DMS79 (cell line): Measurements from ENCODE around the gene ACTN2.

Source experiments
- DNase-seq: peaks from one replicate; lab custom pipeline; 2025; lab: John Stamatoyannopoulos, UW

ACTN2 gene

DNA sequence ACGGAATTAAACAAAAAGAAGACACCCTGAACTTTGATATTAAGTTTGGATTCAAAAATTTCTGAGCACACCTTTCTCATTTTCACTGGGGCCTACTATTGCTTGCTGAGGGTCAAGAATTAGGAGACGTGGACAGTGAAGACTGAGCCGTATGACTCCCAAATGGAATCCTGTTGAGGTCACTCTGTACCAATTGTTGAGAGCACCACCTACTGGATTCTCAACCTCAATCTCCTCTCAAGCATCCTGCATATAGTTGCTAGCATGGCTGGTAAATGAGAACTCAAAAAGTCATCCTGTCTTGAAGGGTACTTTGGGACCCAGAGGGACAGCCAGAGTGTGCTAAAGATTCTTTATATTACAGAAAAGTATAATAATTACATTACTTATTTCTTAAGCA is 88.6 kb downstream of the ACTN2 start:
- no peak for DNase-seq

DNA sequence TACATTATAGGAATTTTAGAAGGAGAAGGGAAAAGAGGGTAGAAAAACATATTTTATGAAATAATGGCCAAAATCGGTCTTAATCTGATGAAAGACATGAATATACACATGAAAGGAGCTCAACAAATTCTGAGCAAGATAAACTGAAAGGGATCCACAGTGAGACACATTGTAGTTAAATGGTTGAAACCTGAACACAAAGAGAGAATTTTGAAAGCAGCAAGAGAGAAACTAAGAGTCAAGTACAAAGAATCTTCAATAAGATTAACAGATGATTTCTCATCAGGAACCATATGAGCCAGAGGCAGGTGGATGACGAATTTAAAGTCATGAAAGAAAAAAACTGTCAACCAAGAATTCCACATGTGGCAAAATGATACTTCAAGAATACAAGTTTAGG is 93.0 kb downstream of the ACTN2 start:
- no peak for DNase-seq

DNA sequence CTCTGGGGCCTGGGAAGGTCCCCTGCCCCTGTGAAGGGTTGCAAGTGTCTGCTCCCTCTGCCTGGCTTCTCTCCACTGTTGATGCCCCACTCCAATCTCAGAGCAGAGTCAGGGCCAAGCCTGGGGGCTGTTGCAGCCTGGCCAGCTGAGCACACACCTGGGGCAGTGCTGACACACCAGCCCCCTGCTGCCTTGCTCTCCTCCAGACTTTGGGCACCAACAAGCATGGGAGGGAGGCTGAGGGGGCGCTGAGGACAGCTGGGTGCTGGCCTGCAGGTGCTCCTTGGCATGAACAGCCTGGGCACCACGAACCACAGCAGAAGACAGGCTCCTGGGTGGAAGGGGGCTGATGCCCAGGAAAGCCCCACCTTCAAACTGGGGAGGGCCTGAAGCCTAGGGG is 99.2 kb downstream of the ACTN2 start:
- DNase-seq = no peak

DNA sequence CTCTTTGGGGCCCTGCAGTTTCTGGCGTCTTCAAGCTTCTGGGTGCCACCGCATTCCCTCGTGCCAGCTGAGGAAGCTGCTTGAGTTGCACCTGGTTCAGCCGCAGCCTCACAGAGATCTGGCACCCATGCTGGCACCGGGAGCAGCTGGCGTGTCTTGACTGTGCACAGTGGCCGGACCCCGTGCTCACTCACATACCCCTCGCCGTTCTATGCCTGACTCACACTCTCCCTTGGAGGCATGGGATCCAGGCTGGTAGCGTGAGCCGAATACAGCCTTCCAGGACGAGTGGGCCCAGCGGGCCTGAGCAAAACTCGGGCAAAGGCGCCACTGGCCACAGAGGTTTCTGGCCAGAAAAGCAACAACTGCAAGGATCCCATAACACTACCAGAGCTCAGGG is 100.2 kb downstream of the ACTN2 start:
- no peak for DNase-seq

DNA sequence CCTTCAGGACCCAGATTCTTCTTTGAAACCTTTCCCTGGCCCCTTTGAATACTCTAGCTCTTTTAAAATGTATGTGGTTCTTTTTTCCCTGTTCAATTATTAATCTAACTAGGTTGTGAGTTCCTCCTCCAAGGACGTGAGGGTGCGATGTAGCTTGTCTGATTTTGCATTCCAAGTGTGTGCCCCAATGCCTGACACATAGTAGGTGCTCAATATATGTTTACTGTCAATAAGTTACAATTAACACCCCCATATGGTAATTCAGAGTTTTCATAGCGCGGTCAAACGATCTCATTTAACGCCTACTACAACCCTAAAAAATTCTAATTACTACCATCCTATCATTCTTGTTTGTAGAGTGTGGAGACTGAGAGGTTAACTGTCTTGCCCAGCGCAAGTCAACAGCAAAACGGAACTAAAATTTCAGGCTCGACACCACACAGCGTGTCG is 108.3 kb downstream of the ACTN2 start:
- no peak for DNase-seq

DNA sequence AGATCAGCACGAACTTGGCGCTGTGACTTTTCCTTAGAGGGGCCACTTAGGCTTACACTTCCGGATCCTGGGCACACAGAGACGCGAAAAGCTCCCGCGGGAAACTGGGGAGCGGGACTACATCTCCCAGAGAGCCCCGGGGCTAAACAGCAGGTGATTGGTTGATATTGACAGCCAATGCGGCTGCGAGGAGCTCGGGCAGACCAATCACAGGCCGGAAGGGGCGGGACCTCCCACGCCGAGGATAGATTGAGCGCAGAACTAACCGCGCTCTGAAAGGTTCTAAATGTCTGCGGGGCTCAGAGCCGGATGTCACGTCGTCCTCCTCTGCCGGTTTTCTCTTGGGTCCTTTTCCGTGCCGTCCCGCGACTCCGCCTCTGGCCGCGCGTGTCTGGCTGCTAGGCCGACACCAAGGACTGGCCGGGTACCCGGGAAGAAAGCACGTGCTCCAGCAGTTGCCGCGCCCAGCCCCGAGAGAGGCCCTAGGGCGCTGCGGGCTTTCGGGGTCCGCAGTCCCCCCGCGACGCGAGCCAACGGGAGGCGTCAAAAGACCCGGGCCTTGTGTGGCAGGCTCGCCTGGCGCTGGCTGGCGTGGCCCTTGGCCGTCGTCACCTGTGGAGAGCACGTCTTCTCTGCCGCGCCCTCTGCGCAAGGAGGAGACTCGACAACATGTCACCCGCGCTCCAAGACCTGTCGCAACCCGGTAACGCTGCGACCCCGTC is 108.9 kb downstream of the ACTN2 start, which contains the start of gene MTR:
MTR (plus strand) TSS at position 258 of the 722 bp plus-strand sequence; CDS start at position 670, 412 bp downstream.
- DNase-seq = peak; percentile 99

DNA sequence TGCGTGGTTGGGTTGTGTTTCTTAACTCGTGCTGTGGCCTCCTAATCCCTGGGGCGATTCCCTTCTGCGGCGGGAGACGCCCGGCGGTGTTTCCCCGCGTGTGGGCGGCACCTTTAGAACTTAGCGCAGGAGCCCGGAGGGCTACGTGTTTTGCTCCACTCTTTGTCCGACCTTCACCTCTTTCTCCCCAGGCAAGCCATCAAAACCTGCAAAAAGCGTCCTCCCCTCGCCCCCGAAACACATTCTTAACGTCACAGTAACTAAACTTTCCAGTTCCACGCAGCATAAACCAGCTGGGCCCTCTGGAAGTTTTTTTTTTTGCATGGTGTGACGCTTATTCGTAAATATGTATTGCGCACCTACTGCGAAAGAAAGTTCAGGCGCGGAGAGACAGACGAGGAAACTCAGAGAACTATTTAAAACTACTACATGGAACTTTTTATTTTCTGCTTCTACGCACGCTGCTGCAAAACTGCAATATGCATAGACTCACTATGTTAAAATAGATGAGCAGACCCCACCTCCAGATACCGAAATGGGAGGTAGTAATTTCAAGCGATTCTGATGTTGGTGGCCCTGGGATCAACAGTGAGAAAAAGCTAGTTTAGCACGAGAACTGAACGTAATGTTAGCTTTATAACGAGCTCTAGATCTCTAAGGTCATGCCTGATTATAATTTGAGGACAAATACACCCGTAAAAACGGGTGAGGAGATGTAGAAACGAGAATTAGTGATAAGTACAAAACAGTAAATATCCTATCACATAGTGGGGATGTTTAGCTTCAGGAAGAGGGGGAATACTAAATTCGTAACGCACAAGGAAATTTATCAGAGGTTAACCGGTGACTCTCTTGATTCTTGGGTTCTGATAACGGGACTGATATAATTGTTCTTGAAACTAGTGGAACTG is 109.7 kb downstream of the ACTN2 start:
- DNase-seq = peak; percentile 24

DNA sequence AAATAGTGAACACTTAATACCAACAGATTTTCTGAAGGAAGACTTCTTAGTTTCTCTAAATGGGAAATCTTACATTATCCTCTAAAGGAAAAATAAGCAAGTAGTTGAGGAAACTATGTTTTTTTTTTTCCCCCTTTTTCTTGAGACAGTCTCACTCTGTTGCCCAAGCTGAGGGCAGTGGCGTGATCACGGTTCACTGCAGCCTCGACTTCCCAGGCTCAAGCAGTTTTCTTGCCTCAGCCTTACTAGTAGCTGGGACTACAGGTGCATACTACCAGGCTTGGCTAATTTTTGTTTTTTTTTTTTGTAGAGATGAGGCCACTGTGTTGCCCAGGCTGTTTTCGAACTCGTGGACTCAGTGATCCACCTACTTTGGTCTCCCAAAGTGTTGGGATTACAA is 112.7 kb downstream of the ACTN2 start:
- DNase-seq = no peak

DNA sequence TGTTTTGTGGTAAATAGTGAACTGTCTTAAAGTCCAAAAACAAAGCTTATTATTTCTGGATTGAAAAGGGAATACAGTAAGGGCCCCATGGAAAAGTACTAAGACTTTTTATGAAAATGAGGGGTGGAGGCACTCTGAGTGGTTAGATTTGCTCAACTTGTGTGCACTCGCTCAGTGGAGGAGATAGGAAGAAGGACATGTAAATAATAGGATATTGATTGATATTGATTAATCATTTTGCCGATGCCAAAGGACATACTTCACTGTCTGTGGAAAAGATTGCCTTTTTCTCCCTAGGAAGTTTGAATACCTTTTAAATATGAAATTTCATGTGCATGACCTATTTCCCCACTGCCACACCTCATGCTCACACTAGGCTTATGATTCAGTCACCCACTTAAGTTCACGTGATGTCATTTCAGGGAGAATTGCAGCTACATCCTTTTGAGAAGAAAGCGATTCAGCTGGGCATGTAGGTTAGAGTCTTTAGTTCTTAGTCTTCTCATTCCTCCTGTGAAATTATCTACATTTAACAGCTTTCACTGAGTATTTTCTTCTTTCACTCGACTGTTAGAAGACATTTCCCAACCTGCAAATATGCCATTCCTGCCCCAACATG is 113.8 kb downstream of the ACTN2 start:
- no peak for DNase-seq

DNA sequence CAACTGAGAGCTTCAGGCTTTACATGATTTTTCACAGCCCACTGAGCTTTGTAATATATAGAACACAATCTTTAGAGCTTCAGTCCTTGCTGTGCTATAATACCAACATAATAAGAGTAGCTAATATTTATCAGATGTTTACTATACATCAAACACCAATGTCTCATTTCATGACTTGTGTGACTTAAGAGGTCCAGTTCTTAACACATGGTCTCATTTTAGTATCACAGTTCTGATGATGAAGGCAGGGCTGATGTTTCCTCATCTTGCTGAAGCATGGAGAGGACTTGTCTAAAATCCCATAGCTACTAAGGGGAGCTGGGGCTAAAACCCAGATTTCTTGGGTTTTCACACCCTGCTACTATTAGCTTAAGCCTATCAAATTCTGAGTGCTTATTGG is 114.3 kb downstream of the ACTN2 start:
- DNase-seq = no peak

DNA sequence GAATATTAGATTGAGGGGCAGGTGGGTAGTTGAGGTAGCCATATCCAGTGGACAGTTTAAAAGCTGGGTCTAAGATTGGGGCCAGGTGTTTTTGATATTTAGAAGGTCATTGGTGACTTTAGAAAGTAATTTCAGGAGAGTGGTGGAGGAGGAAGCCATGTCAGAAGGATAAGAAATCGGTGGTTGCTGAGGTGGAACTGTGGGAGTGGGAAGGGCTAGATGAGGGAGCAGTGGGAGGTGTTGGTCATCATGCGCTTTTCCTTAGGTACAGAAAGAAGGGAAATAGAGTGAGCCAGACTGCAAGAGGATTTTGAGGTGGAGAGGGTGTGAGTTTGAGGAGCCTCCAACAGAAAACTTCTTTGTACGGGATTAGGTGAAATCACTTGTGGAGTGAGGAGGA is 116.0 kb downstream of the ACTN2 start:
- DNase-seq = no peak

DNA sequence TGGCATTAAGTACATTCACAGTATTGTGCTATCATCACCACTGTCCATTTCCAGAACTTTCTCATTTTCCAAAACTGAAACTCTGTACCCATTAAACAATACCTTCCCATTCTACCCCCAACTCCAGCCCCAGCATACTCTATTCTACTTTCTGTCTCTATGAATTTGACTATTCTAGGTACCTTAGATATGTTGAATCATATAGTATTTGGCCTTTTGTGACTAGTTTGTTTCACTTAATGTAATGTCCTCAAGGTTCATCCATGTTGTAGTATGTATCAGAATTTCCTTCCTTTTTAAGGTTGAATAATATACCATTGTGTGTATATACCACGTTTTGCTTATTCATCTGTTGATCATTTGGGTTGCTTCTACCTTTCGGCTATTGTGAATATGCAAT is 120.3 kb downstream of the ACTN2 start:
- DNase-seq = no peak

DNA sequence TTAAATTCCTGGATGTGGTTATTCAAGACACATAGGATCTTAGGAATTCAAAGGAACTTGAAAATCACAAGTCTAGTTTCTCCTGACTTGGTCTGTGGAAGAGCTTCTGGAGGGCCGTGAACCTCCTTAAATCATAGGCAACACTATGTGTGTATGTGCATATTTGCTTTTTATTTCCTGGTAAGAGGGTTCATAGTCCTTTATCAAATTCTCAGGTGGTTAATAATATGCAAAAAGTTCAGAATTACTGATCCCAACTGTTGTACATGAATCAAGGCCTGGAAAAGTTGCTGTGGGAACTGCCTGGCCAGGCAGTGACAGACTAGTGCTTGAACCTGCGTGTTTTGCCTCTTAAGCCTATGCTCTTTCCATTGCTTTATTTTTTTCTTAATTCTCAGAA is 121.7 kb downstream of the ACTN2 start:
- DNase-seq = no peak

DNA sequence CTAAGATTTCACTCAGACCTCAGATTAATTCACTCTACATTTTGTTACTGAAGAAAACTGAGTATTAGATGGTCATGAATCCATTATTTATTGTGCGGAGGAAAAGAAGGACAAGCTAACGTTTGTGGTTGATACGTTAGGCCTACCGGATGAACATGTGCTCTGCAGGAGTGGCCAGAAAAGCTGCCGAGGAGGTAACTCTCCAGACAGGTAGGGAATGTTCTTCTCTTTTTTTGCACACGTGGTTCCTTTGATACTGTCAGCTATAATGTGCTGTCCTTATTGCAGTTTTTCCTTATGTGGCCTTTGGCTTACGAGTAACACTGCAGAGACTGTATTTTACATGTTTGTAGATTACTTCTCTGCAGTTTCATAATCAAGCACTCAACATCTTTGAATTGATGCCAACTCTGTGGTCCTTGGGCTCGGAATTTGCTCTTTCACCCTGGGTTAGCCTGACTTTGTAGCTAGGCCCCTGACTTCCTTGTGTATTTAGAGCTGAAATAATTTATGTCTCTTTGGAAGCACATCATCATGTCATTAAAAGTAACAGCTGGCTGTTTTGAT is 122.3 kb downstream of the ACTN2 start:
- DNase-seq = peak; percentile 86

DNA sequence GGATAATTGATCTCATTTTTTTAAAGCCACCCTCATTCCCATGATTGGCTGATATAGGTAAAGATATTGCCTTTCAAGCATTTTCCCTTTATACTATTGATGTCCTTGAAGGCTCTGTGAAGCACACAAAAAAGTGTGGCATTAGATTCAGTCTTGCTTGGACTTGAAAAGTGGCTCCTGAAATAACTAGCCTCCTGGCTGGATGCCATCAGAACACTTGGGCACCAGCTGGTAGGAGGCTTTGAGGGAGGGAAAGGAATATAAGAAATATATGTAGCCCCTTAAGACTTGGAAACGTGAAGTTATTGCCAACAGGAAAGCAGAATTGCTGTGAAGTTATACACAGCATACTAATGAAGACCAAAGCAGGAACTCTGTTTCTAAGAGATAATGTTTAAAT is 122.8 kb downstream of the ACTN2 start:
- peak; percentile 90 for DNase-seq

DNA sequence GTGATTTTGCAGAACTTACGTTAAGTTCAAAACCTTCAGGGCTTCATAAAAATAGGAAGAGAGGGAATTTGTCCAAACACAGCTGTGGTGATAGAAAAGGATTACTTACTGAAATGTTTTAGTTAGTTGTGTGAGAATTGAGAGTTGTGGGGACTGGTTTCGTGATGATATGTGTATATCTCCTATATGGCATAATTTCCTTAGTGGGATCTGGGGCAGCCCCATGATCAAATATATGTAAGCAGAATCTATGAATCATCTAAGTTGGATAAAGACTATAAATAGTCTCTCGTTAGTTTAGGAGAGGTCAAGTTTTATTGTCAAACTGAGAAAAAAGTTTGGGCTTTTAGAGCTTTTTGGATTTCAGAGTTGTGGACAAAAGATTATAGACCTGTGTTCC is 123.7 kb downstream of the ACTN2 start:
- no peak for DNase-seq

DNA sequence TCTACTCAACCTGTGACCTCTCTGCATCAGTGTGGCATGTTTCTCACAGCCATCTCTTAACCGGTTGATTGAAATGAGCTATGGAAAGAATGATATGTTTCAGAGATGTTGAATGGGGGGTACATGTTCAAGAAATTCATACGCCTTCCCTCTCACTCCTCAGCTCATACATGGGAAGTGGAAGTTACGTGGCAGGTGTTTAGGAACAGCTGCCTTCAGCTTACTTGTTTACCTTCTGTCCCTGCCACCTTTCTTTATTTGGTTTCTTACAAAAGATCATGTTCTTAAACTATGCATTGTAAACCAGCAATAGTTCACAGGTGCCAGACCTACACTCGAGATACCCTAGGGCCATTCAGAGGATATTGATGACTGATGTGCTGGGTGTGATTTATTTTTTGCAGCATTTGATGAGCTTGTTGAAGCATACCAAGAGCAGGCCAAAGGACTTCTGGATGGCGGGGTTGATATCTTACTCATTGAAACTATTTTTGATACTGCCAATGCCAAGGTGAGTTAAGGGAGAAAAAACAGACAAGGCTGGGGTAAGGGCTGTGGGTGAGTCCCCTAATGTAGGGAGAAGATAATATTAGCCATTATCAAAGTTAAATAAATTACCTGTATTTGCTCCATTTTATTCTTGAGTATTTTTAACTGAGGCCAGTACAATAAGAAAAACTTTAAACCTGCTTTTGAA is 126.2 kb downstream of the ACTN2 start:
- no peak for DNase-seq
